Skeletal muscle tissue (tissue), 4 donors: ENCODE results near the gene SP100. TPM values are rescaled to one million over a fixed set of nuclear protein-coding genes. Genes with fewer than 3 reads are reported as not detected.

ENCODE experiments used
- H3K27ac ChIP-seq: one replicate; pipeline ENCODE4 v1.7.0; 2013; ENCODE audit warnings: mild to moderate bottlenecking, low read depth, low read length, inconsistent platforms
- H3K27me3 ChIP-seq, 3 donors: one replicate each; pipeline ENCODE4 v1.7.0; 2013; ENCODE audit warnings: low read length in 3 of 3; ENCODE audit not compliant: control insufficient read depth in 3 of 3, insufficient read depth in 3 of 3
- H3K36me3 ChIP-seq, 3 donors: one replicate each; pipeline ENCODE4 v1.7.0; 2013; ENCODE audit warnings: low read length in 3 of 3; ENCODE audit not compliant: control insufficient read depth in 3 of 3, insufficient read depth in 3 of 3
- H3K4me1 ChIP-seq, 3 donors: one replicate each; pipeline ENCODE4 v1.7.0; 2013; ENCODE audit warnings: low read length in 3 of 3, mild to moderate bottlenecking in 3 of 3; ENCODE audit not compliant: control insufficient read depth in 3 of 3, insufficient read depth in 3 of 3
- H3K4me3 ChIP-seq, 3 donors: one replicate each; pipeline ENCODE4 v1.7.0; 2013; ENCODE audit warnings: low read length in 3 of 3
- H3K9ac ChIP-seq, 3 donors: one replicate each; pipeline ENCODE4 v1.7.0; 2013; ENCODE audit warnings: low read length in 3 of 3, mild to moderate bottlenecking in 3 of 3, moderate library complexity in 2 of 3, low read depth in 1 of 3
- H3K9me3 ChIP-seq, 3 donors: one replicate each; pipeline ENCODE4 v1.7.0; 2013; ENCODE audit warnings: low read length in 3 of 3; ENCODE audit not compliant: control insufficient read depth in 3 of 3
- total RNA-seq: library from RNA; depleted of rRNA; stranded (reverse); fragments of >200 nt; gene quantifications from one replicate; pipeline ENCODE4 v1.2.3, GENCODE V29; 2014
- donor health status: Osteomylitis.

Gene SP100
- total RNA-seq, 1 donor from 2014 or later, result 24.0 TPM

DNA sequence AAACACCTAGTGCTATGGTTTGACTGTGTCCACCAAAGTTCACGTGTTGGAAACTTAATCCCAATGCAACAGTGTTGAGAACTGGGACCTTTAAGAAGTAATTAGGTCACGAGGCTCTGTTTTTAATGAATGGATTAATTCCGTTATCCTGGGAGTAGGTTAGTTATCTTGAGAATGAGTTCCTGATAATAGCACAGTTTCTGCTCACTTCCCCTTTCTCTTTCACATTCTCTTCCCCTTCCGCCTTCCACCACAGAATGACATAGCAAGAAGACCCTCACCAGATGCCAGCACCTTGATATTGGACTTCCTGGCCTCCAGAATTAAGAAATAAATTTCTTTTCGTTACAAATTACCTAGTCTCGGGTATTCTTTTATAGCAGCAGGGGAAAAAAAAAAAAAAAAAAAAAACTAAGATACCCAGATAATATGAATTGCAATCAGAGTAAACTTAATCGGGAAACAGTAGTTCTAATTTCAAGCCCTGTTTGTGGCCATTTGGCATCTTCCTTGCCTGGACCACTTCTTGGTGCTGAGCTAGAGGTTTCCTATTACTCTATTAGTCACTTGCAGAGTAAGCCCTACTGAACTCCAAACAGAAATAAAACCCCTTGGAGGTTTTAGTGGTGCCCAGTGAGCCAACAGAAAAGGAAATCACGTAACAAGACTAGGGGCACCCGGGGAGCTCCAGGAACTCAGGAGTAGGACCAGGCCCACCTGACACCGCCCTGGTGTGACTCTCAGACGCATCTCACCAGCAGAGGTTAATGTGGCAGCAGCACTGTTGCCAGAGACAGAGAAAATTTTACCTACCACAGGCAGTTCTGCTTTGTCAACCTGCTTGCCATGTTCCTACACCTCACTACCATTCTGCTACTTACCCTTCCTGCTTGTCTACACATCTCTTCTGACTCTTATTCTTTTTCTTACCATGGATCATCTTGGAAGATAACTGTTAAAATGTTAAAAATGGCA, 149.1 kb downstream of the SP100 start:
- no peaks in the 10 kb centered on the region for H3K9me3 ChIP-seq
- peaks cover 0 to 4% (median 4%) of the 10 kb centered on the region in 3 donors for H3K4me1 ChIP-seq
- no peaks in the 10 kb centered on the region for H3K36me3 ChIP-seq
- H3K4me3 ChIP-seq, result no peak overlapping the region
- no peaks in the 10 kb centered on the region for H3K27me3 ChIP-seq
- H3K27ac ChIP-seq, result no peak overlapping the region
- H3K9ac ChIP-seq, result no peak overlapping the region

DNA sequence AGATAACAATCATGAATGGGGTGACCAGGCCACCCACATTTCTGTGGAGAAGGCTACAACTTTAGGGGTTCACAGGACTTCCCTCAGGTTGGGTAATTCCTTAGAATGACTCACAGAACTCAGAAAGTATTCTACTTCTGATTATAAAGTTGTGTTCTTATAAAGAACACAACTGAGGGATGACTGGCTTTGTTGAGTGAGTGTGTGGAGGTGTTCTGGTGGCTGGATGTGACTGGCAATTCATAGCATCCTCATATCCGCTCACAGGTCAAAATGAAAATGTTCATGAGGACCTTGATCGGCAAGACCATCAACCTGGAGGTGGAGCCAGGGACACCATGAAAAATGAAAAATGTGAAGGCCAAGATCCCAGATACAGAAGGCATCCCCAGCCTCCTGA, 153.3 kb downstream of the SP100 start:
- H3K4me1 ChIP-seq, result peaks cover 0 to 4% (median 4%) of the 10 kb centered on the region in 3 donors
- no peaks in the 10 kb centered on the region for H3K36me3 ChIP-seq
- no peak overlapping the region for H3K9ac ChIP-seq
- no peak overlapping the region for H3K4me3 ChIP-seq
- no peaks in the 10 kb centered on the region for H3K9me3 ChIP-seq
- no peaks in the 10 kb centered on the region for H3K27me3 ChIP-seq
- H3K27ac ChIP-seq, result no peak overlapping the region

DNA sequence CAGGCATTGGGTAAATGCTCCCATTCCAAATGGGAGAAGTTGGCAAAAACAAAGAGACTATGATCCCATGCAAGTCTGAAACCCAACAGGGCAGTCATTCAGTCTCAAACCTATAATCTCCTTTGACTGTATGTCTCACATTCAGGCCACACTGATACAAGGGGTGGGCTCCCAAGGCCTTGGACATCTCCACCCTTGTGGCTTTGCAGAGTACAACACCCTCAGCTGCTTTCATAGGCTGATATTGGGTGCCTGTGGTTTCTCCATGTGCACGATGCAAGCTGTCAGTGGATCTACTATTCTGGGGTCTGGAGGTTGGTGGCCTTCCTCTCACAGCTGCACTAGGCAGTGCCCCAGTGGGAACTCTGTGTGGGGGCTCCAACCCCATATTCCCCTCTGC, 155.0 kb downstream of the SP100 start:
- no peaks in the 10 kb centered on the region for H3K27me3 ChIP-seq

DNA sequence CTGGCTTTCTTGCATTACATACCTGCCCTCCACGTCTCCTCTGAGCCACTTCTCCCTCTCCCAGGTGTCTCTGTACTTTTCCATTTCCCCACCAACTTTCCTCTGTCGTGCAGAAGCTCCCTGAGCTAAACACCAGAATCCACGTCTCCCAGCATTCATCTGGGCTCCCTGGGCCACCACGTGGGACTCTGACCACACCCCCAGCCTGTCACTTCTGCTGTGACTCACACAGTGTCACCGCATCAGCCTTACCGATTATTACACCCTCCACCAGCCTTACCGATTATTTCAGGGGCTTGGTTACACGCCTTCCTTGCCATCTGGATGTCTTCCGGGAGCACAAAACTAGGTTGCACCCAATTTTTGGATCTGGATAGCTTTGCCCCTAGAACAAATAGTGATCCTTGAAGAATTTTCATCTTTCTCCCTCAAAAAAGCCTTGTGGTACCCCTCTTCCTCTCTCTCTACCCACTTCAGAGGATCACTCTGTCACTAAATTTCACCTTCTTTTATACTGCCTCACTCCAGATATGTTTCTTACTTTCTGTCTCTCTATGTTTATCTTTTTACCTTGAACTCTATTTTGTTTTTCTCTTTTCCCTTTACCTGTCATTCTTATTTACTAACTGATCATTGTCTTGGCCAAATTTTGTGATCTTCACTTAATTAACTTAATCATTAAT, 159.8 kb downstream of the SP100 start:
- H3K36me3 ChIP-seq, result no peaks in the 10 kb centered on the region
- no peak overlapping the region for H3K4me3 ChIP-seq
- no peak overlapping the region for H3K9ac ChIP-seq
- no peak overlapping the region for H3K27ac ChIP-seq
- peaks cover 0 to 4% (median 2%) of the 10 kb centered on the region in 3 donors for H3K9me3 ChIP-seq
- peaks cover 3 to 5% (median 4%) of the 10 kb centered on the region in 3 donors for H3K27me3 ChIP-seq
- no peaks in the 10 kb centered on the region for H3K4me1 ChIP-seq

More for the DNA sequence above, 155.0 kb downstream of the SP100 start:
- peaks cover 0 to 4% (median 2%) of the 10 kb centered on the region in 3 donors for H3K9me3 ChIP-seq
- H3K4me3 ChIP-seq, result no peak overlapping the region
- no peaks in the 10 kb centered on the region for H3K4me1 ChIP-seq
- H3K36me3 ChIP-seq, result no peaks in the 10 kb centered on the region
- no peak overlapping the region for H3K9ac ChIP-seq
- H3K27ac ChIP-seq, result no peak overlapping the region

DNA sequence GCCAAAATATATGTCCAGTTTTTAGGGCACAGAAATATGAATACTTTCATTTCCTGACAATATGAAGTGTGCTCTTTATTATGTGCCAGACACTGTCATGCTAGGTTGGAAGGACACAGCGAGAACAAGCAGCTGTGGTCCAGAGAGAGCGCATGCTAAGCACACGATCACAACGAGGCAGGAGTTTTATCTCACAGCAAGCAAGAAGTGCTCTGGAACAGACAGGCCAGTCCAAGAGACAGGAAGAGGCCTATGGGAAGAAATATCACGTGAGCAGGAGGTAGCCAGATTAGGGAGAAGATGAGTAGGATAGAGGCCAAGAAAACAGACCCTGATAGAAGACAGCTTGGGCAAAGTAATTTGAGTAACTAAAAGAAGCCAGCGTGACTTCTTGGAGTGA, 161.1 kb downstream of the SP100 start:
- Histone ChIP-seq H3K4me3 (no peak overlapping the region), H3K36me3 (no peaks in the 10 kb centered on the region), H3K27ac (no peak overlapping the region), H3K4me1 (no peaks in the 10 kb centered on the region), H3K9ac (no peak overlapping the region), H3K9me3 (peaks cover 0 to 4% (median 2%) of the 10 kb centered on the region in 3 donors), H3K27me3 (peaks cover 3 to 5% (median 4%) of the 10 kb centered on the region in 3 donors)

DNA sequence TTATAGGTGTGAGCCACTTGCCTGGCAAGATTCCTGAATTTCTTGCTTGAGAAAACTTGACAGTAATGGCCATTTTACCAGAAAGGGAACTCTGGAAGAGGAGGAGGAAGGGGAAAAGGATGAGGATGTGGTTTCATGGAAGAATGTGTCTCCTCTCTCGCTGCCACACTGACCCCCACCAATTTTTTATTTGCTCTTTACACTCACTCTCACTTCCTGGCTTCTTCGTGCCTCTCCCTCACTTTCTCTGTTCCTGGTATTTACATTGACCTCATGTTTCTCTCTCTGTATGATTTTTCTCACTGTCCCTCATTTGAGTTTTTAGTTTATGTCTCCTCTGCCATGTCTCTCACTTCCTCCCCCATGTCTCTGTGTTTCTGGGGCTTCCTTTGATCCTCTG, 162.1 kb downstream of the SP100 start:
- Histone ChIP-seq H3K36me3 (no peaks in the 10 kb centered on the region), H3K4me3 (no peak overlapping the region), H3K9ac (no peak overlapping the region), H3K27me3 (peaks cover 3 to 5% (median 4%) of the 10 kb centered on the region in 3 donors), H3K27ac (no peak overlapping the region), H3K4me1 (no peaks in the 10 kb centered on the region), H3K9me3 (peaks cover 0 to 7% (median 2%) of the 10 kb centered on the region in 3 donors)

DNA sequence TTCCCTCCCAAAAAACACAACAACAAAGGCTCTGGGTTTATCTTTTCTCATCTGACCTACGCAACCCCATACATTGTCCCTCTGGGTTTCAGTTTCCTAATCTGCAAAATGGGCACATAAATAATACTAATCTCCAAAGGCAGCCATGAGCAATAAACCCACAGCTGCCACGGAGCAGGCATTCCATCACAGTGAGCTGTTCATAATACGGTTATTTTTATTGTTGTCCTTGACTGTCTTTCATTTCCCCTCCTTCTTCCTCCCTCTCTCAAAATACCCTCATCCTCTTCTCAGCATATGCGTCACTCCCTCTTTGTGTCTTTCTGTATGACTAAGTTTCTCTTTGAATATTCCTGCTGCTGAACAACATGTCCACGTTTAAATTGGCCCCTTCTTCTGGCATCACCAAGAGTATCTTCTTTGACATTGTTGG, 166.9 kb downstream of the SP100 start:
- no peaks in the 10 kb centered on the region for H3K36me3 ChIP-seq
- peaks cover 0 to 4% (median 0%) of the 10 kb centered on the region in 3 donors for H3K9me3 ChIP-seq
- peaks cover 3 to 5% (median 4%) of the 10 kb centered on the region in 3 donors for H3K27me3 ChIP-seq
- no peak overlapping the region for H3K4me3 ChIP-seq
- H3K9ac ChIP-seq, result no peak overlapping the region
- H3K4me1 ChIP-seq, result no peaks in the 10 kb centered on the region
- H3K27ac ChIP-seq, result no peak overlapping the region

DNA sequence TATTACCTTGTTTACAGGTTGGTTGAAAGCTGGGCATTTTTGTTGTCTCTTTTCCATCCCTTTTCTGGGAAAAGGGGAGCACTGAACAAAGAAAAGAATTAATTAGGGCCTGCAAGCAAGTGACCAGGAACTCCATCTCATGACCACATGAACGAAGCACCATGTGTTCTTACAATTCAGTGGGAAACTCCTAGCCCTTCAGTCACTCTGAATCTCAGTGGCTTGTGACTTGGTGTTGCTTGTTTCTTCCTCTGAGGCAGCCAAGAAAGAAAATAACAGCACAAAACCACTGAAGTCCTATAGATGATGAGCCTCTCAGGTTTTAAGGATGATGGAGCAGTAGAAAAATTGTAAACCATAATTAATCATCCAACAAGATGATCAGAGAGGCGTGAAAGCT, 167.6 kb downstream of the SP100 start:
- Histone ChIP-seq H3K4me1 (no peaks in the 10 kb centered on the region), H3K9ac (no peak overlapping the region), H3K27ac (no peak overlapping the region), H3K9me3 (peaks cover 0 to 4% (median 0%) of the 10 kb centered on the region in 3 donors), H3K4me3 (no peak overlapping the region), H3K36me3 (no peaks in the 10 kb centered on the region), H3K27me3 (peaks cover 3 to 5% (median 4%) of the 10 kb centered on the region in 3 donors)

DNA sequence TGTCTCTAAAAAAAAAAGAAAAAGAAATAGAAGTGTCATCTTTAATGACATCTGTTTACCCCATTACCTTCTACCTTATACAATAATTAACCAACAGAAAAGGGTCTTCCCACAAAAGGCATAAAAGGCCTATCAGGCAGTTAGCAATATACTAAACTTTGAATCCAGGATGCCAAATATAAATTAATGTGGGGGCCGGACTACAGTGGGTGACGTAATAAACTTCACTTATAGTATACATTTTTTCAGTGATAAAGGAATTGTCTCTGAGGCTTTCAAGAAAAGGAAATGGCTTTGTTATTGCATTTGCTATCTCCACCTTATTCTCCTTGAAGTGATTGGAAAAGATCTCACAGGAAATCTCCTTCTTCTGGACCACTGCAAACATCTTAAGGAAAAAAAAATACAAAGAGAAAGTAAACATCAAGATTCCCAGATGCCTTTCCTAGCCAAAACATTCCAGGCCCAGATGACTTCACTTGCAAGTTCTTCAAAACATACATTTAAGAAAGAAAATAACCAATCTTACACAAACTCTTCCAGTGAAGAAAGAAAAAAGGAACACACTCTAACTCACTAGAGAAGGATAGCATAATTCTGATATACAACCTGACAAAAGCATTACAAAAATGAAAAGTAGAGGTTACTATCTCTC, 170.5 kb downstream of the SP100 start:
- Histone ChIP-seq H3K27ac (no peak overlapping the region), H3K4me1 (no peaks in the 10 kb centered on the region), H3K4me3 (no peak overlapping the region)

More for the DNA sequence above, 170.5 kb downstream of the SP100 start:
- Histone ChIP-seq H3K36me3 (no peaks in the 10 kb centered on the region), H3K9me3 (peaks cover 0 to 4% (median 0%) of the 10 kb centered on the region in 3 donors), H3K9ac (no peak overlapping the region), H3K27me3 (no peaks in the 10 kb centered on the region)
